Right atrium auricular region (tissue), 2 donors: ENCODE measurements around the gene PLA2G2E. TPM values are rescaled to one million over a fixed set of nuclear protein-coding genes. Genes with fewer than 3 reads are reported as not detected.

ENCODE experiments used
- DNase-seq: peaks from one replicate; pipeline ENCODE4 v3.0.0-alpha.2; 2019; ENCODE audit warnings: low spot score
- H3K27ac ChIP-seq, 2 donors: fragments of 200-600 bp; sonication (generic); 1 replicate in 1 of 2; 2 replicates in 1 of 2; pipeline ENCODE4 v1.5.1; 2016 to 2019
- H3K27me3 ChIP-seq, 2 donors: fragments of 200-600 bp; sonication (generic); one replicate each; pipeline versions ENCODE4 v1.5.1 to v1.6.0; 2017 to 2019
- H3K36me3 ChIP-seq: fragments of 200-600 bp; sonication (generic); one replicate; pipeline ENCODE4 v1.5.1; 2016
- H3K4me1 ChIP-seq, 2 donors: fragments of 200-600 bp; sonication (generic); one replicate each; pipeline versions ENCODE4 v1.5.1 to v1.6.0; 2017 to 2019
- H3K4me3 ChIP-seq, 2 donors: fragments of 200-600 bp; sonication (generic); 1 replicate in 1 of 2; 2 replicates in 1 of 2; pipeline ENCODE4 v1.5.1; 2017 to 2019; ENCODE audit warnings: mild to moderate bottlenecking in 1 of 2, moderate library complexity in 1 of 2
- H3K9me3 ChIP-seq, 2 donors: fragments of 200-600 bp; sonication (generic); one replicate each; pipeline ENCODE4 v1.5.1; 2019
- total RNA-seq, 2 donors: library from RNA; depleted of rRNA; stranded (reverse); fragments of >200 nt; gene quantifications; one replicate each; pipeline ENCODE4 v1.1.0, GENCODE V29; 2016
- TF ChIP-seq, protein P1 (sequence below), 2 donors: fragments of 200-600 bp; sonication (generic); IDR thresholded peaks; one replicate each; pipeline ENCODE4 v1.5.1; 2019; ENCODE audit warnings: antibody characterized with exemption in 2 of 2

PLA2G2E gene
- total RNA-seq, 2 donors from 2014 or later, result not detected

DNA sequence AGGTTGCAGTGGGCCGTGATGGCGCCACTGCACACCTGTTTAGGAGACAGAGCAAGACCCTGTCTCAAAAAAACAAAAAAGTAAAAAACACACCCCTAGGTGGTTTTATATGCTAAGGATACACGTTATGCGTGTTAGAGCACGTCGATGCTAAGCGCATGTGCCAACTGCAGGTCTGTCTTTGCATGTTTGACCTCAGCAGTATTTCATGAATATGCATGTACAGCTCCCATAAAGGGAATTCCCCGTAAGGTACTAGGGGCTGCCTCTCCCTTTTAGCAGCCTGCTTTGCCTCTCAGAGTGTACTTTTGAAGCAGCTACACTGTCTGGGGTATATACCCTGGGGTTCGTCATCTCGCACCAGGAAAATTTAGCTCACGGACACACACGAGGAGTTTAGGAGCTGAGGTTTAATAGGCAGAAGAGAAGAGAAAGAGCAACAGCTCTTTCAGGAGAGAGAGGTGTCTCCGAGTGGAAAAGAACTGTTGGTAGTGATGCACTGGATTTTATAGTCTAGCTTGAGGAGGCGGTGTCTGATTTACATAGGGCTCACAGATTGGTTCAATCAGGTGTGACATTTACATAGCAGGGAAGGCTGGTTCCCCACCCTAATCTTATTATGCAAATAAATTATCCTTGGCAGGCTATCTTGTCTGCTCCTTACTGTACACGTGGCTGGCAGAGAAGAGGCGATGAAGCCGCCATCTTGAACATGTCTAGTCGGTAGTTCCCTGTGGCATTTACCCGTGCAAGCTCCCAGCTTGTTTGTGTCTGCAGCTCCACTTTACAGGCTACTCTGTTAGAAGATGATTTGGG, 45.4 kb downstream of the PLA2G2E start:
- Histone ChIP-seq H3K36me3 (no peaks in the 10 kb centered on the region), H3K4me3 (no peak overlapping the region), H3K27ac (no peak overlapping the region), H3K4me1 (peaks cover 0 to 6% of the 10 kb centered on the region in 2 donors), H3K9me3 (no peaks in the 10 kb centered on the region), H3K27me3 (no peaks in the 10 kb centered on the region)
- no peak for DNase-seq
- TF ChIP-seq, protein P1, sequence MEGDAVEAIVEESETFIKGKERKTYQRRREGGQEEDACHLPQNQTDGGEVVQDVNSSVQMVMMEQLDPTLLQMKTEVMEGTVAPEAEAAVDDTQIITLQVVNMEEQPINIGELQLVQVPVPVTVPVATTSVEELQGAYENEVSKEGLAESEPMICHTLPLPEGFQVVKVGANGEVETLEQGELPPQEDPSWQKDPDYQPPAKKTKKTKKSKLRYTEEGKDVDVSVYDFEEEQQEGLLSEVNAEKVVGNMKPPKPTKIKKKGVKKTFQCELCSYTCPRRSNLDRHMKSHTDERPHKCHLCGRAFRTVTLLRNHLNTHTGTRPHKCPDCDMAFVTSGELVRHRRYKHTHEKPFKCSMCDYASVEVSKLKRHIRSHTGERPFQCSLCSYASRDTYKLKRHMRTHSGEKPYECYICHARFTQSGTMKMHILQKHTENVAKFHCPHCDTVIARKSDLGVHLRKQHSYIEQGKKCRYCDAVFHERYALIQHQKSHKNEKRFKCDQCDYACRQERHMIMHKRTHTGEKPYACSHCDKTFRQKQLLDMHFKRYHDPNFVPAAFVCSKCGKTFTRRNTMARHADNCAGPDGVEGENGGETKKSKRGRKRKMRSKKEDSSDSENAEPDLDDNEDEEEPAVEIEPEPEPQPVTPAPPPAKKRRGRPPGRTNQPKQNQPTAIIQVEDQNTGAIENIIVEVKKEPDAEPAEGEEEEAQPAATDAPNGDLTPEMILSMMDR (IDR thresholded peaks at IDR 0.05), result no peak

DNA sequence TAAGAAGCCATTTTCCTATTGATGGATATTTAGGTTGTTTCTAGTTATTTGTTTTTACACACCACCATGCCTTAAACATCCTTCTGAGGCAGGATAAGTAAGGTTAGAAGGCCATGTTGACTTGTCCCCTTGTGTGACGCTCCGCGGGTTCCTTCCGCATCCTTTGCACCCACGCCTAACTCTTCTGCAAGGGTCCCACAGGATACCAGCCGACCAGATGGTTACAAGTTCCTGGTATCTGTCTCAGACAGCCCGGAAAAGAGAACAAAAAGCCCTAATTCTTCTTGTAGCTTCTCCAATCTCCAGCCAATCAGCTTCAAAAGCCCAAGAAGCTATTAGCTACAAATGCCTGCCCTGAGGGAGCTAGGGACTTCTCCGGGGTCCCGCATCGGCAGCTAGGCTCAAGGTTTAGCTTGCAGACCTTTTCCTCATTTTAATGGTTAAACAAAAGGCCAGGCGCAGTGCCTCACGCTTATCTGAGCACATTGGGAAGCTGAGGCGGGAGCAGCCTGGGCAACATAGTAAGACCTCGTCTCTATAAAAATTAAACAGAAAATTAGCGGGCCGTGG, 46.2 kb downstream of the PLA2G2E start:
- Histone ChIP-seq H3K27me3 (no peaks in the 10 kb centered on the region), H3K9me3 (no peaks in the 10 kb centered on the region)
- no peak for DNase-seq

GRCh38 chr1:19872190-19872589, 51.2 kb downstream of the PLA2G2E start:
- H3K4me1 ChIP-seq, result no peaks in the 10 kb centered on the region
- no peak overlapping the region for H3K4me3 ChIP-seq
- no peaks in the 10 kb centered on the region for H3K27me3 ChIP-seq
- no peak for DNase-seq
- no peaks in the 10 kb centered on the region for H3K9me3 ChIP-seq
- no peaks in the 10 kb centered on the region for H3K36me3 ChIP-seq
- no peak overlapping the region for H3K27ac ChIP-seq
- TF ChIP-seq, protein P1 (IDR thresholded peaks at IDR 0.05), result no peak

More for the DNA sequence above, 46.2 kb downstream of the PLA2G2E start:
- no peak overlapping the region for H3K4me3 ChIP-seq
- H3K27ac ChIP-seq, result no peak overlapping the region
- peaks cover 0 to 4% of the 10 kb centered on the region in 2 donors for H3K4me1 ChIP-seq
- H3K36me3 ChIP-seq, result no peaks in the 10 kb centered on the region
- TF ChIP-seq, protein P1 (IDR thresholded peaks at IDR 0.05), result no peak

Other genes starting within 250 kb of the PLA2G2E start
- gene TMCO4, start 123.7 kb downstream of the PLA2G2E start, total RNA-seq, result 10 to 100 TPM in 1 of 2 donors, 1 to 10 TPM in 1; 5.7 to 10.7 TPM
- gene RNF186, start 108.3 kb downstream of the PLA2G2E start, total RNA-seq, result not detected
- gene OTUD3, start 41.2 kb downstream of the PLA2G2E start, total RNA-seq, result 10 to 100 TPM in 1 of 2 donors, 1 to 10 TPM in 1; 2.4 to 31.6 TPM
- 1,000 to 10,000 TPM in 1 of 2 donors, 100 to 1,000 TPM in 1; 185 to 1,320 TPM for gene PLA2G2A, start 56.0 kb upstream of the PLA2G2E start, total RNA-seq
- 100 to 1,000 TPM; 115 to 149 TPM for gene PLA2G5, start 146.6 kb upstream of the PLA2G2E start, total RNA-seq
- gene PLA2G2D, start 195.9 kb upstream of the PLA2G2E start, total RNA-seq, result not detected
- not detected for gene PLA2G2F, start 215.7 kb upstream of the PLA2G2E start, total RNA-seq